ENCODE data around the gene RGS8. TPM values are rescaled to one million over a fixed set of nuclear protein-coding genes. Genes with fewer than 3 reads are reported as not detected.

The RGS8 gene, protein sequence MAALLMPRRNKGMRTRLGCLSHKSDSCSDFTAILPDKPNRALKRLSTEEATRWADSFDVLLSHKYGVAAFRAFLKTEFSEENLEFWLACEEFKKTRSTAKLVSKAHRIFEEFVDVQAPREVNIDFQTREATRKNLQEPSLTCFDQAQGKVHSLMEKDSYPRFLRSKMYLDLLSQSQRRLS
- total RNA-seq, result 10 to 100 TPM in 1 of 2 donors, 1 to 10 TPM in 1; 5.6 to 25.0 TPM
- polyA plus RNA-seq (2013, experiment 1 of 2), result 7.7 TPM
- 8.9 TPM for polyA plus RNA-seq (2013, experiment 2 of 2)
- long read RNA-seq, experiment 1, partial matches to known transcripts, result 0 of 2 reads
- long read RNA-seq, experiment 1, other reads (novel, unspliced or antisense), result 2 of 2 reads
- long read RNA-seq, experiment 2, partial matches to known transcripts, result 1 of 3 reads
- long read RNA-seq, experiment 2, other reads (novel, unspliced or antisense), result 1 of 3 reads
- long read RNA-seq, experiment 3, partial matches to known transcripts, result 7 of 28 reads
- long read RNA-seq, experiment 3, other reads (novel, unspliced or antisense), result 18 of 28 reads
- long read RNA-seq, experiment 4, partial matches to known transcripts, result 0 of 1 reads
- long read RNA-seq, experiment 4, other reads (novel, unspliced or antisense), result 0 of 1 reads

DNA sequence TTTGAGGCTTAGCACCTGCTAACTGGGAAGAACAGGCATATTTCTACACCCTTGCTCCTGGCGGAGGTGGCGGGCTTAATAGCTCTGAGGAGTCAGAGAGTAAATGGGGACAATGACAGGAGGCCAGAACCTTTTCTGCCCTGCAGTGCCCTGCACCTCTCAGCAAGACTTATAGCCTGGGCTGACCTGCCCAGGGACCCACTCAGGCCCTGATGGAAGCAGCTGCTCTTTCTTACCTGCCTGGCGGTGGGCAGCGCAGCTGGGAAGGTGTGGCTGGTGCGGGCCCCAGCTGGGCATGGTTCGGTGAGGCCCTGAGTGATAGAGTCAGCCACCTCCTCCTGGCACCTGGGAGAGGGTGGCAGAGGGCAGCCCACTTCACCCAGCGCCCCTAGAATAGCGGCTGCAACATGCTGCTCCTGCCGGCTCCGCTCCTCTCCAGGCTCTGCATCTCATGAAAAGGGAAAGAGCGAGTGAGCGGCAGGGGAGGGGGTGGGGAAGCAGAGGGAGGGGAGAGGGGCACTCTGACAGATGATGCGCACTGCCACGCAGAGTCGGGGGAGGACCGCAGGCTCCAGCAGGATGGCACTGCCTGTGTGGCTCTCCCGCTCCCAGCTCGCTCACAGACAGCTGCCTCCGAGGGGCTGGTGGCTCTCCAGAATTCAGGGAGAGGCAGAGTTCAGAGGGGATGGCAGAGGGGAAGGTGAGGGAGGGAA, at the start of gene RGS8:
Gene RGS8 (minus strand): TSS at position 472 of the 713 bp plus-strand sequence. CDS start 14,938 bp downstream, outside the sequence.
- no peaks in the 10 kb centered on the region for H3K36me3 Mint-ChIP-seq (ENCODE audit: low read depth)
- TF ChIP-seq, protein P1, sequence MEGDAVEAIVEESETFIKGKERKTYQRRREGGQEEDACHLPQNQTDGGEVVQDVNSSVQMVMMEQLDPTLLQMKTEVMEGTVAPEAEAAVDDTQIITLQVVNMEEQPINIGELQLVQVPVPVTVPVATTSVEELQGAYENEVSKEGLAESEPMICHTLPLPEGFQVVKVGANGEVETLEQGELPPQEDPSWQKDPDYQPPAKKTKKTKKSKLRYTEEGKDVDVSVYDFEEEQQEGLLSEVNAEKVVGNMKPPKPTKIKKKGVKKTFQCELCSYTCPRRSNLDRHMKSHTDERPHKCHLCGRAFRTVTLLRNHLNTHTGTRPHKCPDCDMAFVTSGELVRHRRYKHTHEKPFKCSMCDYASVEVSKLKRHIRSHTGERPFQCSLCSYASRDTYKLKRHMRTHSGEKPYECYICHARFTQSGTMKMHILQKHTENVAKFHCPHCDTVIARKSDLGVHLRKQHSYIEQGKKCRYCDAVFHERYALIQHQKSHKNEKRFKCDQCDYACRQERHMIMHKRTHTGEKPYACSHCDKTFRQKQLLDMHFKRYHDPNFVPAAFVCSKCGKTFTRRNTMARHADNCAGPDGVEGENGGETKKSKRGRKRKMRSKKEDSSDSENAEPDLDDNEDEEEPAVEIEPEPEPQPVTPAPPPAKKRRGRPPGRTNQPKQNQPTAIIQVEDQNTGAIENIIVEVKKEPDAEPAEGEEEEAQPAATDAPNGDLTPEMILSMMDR (conservative IDR thresholded peaks at IDR 0.05), result no peak
- Histone ChIP-seq H3K9ac (ENCODE audit: extremely low read depth, low read length, poor library complexity, severe bottlenecking) (no peak within 1 kb of the TSS), H3K36me3 (ENCODE audit: control insufficient read depth, insufficient read depth, low read length) (no peaks in the 10 kb centered on the region), H3K4me3 (ENCODE audit: low read length) (no peak within 1 kb of the TSS), H3K9me3 (ENCODE audit: control insufficient read depth, low read length) (no peaks in the 10 kb centered on the region), H3K27ac (ENCODE audit: low read depth, low read length) (no peak within 1 kb of the TSS), H3K4me1 (ENCODE audit: control insufficient read depth, insufficient read depth, low read length) (peaks cover 7% of the 10 kb centered on the region), H3K27me3 (ENCODE audit: control insufficient read depth, insufficient read depth, low read length, poor library complexity, severe bottlenecking) (peaks cover 29% of the 10 kb centered on the region)
- no peak within 1 kb of the TSS for H3K27ac Mint-ChIP-seq
- peaks cover 8% of the 10 kb centered on the region for H3K4me1 Mint-ChIP-seq
- H3K4me3 Mint-ChIP-seq, result no peak within 1 kb of the TSS
- peaks cover 21% of the 10 kb centered on the region for H3K27me3 Mint-ChIP-seq (ENCODE audit: insufficient read depth)
- H3K9me3 Mint-ChIP-seq, result no peaks in the 10 kb centered on the region
- peak; percentile 65 for DNase-seq
- 70 to 85% methylated on average over 10 to 19 of the region's 19 CpGs for WGBS, 2 experiments (ENCODE audit: insufficient coverage in 1 of 2, insufficient read length in 1 of 2)

DNA sequence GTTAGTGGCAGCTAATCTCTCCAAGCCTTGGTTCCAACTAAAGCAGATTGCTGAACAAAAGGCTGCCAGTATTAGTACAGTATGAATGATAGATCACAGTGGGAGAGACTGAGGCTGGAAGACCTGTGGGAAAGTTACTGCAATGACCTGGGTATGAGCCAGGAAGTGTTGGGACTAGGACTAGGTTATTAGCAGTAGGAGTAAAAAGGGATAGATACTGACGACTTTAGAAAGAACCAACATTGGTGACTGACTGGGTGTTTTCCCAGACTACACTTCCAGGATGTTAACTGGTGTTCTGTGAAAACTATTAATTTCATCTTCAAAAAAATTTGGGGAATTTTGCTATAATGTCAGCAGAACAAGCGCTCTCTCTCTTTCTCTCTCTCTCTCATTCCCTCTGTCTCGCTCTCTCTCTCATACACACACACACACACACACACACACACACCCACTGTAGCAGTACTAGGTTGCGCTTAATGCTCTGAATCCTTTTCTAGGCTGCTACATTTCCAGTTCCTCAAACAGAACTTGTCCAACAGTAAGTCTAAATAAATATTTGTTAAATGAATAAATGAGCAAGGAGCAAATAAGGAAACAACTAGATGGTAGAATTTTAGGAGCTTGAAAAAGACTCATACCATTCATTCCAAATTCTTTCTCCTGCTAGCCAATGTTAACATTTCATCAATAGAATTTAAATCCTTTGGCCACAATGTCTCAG, 47.6 kb upstream of the RGS8 start:
- WGBS, 2 experiments (ENCODE audit: insufficient coverage in 1 of 2, insufficient read length in 1 of 2), result 86 to 91% methylated on average over 3 to 4 of the region's 4 CpGs
- Histone ChIP-seq H3K36me3 (ENCODE audit: control insufficient read depth, insufficient read depth, low read length) (no peaks in the 10 kb centered on the region), H3K4me3 (ENCODE audit: low read length) (no peak overlapping the region), H3K9ac (ENCODE audit: extremely low read depth, low read length, poor library complexity, severe bottlenecking) (no peak overlapping the region), H3K27me3 (ENCODE audit: control insufficient read depth, insufficient read depth, low read length, poor library complexity, severe bottlenecking) (no peaks in the 10 kb centered on the region), H3K27ac (ENCODE audit: low read depth, low read length) (no peak overlapping the region), H3K9me3 (ENCODE audit: control insufficient read depth, low read length) (peaks cover 7% of the 10 kb centered on the region), H3K4me1 (ENCODE audit: control insufficient read depth, insufficient read depth, low read length) (no peaks in the 10 kb centered on the region)
- Mint-ChIP-seq H3K4me3 (no peak overlapping the region), H3K9me3 (peaks cover 4% of the 10 kb centered on the region), H3K27ac (no peak overlapping the region), H3K36me3 (ENCODE audit: low read depth) (no peaks in the 10 kb centered on the region), H3K27me3 (ENCODE audit: insufficient read depth) (no peaks in the 10 kb centered on the region), H3K4me1 (peaks cover 21% of the 10 kb centered on the region)
- no peak for DNase-seq
- TF ChIP-seq, protein P1 (conservative IDR thresholded peaks at IDR 0.05), result no peak

DNA sequence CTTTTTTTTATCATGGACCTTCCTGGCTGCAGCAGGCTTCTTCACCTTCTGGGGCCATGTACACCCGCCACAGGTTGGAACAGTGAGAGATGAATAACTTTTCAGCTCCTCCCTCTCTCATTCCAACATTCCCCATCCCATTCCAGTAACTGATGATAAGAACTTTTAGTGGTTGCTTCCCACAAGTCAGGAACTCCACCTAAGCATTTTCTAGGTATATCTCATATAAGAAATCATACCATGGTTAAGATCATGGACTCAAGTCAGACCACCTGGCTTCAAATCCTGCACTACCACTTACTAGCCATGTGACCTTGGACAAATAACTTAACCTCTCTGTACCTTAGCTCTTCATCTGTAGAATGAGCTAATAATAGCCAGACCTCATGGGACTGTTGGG, 42.5 kb upstream of the RGS8 start:
- WGBS, 2 experiments (ENCODE audit: insufficient coverage in 1 of 2, insufficient read length in 1 of 2), result 89% methylated on average over 1 of the region's 1 CpG; no CpG with 5 or more reads in 1 of the 2 experiments
- no peak for DNase-seq
- Mint-ChIP-seq H3K27ac (no peak overlapping the region), H3K9me3 (no peaks in the 10 kb centered on the region), H3K4me1 (peaks cover 2% of the 10 kb centered on the region), H3K27me3 (ENCODE audit: insufficient read depth) (no peaks in the 10 kb centered on the region), H3K36me3 (ENCODE audit: low read depth) (no peaks in the 10 kb centered on the region), H3K4me3 (no peak overlapping the region)
- no peak overlapping the region for H3K27ac ChIP-seq (ENCODE audit: low read depth, low read length)
- H3K4me3 ChIP-seq (ENCODE audit: low read length), result no peak overlapping the region
- H3K27me3 ChIP-seq (ENCODE audit: control insufficient read depth, insufficient read depth, low read length, poor library complexity, severe bottlenecking), result no peaks in the 10 kb centered on the region
- no peaks in the 10 kb centered on the region for H3K36me3 ChIP-seq (ENCODE audit: control insufficient read depth, insufficient read depth, low read length)
- H3K9ac ChIP-seq (ENCODE audit: extremely low read depth, low read length, poor library complexity, severe bottlenecking), result no peak overlapping the region
- H3K4me1 ChIP-seq (ENCODE audit: control insufficient read depth, insufficient read depth, low read length), result no peaks in the 10 kb centered on the region
- TF ChIP-seq, protein P1 (conservative IDR thresholded peaks at IDR 0.05), result no peak
- no peaks in the 10 kb centered on the region for H3K9me3 ChIP-seq (ENCODE audit: control insufficient read depth, low read length)

Measured in endodermal cell (in vitro differentiated cells).